HUDEP-2 (cell line): ENCODE data around the gene DDX20.

Experiments used
- DNase-seq, 76 experiments: peaks; one replicate each; lab custom pipeline; 2025; ENCODE audit not compliant: unreplicated experiment in 76 of 76; lab: John Stamatoyannopoulos, UW

Gene DDX20

GRCh38 chr1:111755331-111756123, at the start of gene DDX20:
Gene DDX20, plus strand, starts transcription at chr1:111755901. Its CDS starts 24 bp downstream, at chr1:111755925.
- peak in 74 of 76 experiments; percentile 41 to 96 (median 88) for DNase-seq

DNA sequence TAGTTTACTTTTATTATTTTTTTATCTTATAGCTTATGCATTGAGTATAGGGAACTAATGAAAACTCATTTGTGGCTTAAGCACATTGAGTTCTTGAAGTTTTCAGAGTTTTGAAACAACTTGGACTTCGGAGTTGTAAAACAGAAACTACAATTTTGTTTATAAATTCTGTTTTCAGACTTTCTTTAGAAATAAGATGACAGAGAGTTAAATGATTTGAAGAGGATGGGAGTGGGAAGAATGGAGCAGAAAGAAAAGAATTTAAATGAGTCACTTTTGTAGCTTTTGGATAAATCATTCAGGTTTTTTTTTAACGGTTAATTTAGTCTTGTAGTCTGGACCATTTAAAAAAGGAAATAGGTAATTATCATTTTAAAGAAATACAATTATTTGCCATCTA, 48.8 kb upstream of the DDX20 start:
- no peak for DNase-seq

DNA sequence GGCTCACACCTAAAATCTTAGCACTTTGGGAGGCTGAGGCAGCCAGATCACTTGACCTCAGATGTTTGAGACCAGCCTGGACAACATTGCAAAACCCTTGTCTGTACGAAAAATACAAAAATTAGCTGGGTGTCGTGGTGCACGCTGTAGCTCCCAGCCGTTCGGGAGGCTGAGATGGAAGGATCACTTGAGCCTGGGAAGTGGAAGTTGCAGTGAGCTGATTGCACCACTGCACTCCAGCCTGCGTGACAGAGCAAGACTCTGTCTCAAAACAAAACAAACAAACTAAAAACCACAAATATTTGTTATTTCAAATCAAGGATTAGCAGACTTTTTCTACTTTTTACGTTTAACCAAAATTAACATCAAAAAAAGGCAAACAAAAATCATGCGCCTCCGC, 47.8 kb upstream of the DDX20 start:
- no peak for DNase-seq

DNA sequence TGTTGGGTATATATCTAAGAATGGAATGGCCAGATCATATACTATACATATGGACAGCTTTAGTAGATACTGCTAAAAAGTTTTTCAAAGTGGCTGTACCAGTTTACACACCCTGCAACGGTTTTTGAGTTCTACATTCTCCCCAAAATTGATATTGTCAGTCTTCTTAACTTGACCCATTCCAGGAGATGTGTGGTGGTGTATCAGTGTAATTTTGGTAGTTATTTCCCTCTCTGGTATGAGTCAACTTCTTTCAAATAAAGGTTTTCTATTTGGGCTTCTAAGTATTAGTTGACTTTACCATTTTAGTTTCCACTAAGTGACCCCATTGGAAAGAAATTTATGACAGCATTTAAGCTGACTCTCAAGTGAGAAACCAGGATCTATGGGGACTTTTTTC, 45.7 kb upstream of the DDX20 start:
- no peak for DNase-seq

GRCh38 chr1:111716333-111716732, 39.4 kb upstream of the DDX20 start:
- no peak for DNase-seq

DNA sequence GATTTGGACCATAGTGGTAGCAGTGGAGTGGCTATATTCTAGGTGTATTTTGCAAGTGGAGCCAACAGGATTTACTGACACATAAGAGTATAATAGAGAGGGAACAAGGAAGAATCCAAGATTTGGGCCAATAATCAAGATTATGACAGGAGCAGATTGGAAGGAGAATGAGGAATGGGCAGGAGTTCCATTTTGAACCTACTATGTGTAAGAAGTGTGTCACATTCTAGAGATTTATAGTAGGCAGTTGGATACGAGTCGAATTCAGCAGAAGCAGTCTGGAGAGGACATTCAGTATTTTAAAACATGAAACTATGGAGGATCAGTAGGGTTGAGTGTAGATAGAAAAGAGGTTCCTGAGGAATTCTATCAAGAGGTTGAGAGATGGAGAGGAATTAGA, 38.3 kb upstream of the DDX20 start:
- DNase-seq = no peak

- no peak for DNase-seq
These were observed 36.6 kb upstream of the DDX20 start for GRCh38 chr1:111719135-111719534.

GRCh38 chr1:111719674-111720132, 36.0 kb upstream of the DDX20 start:
- DNase-seq = no peak

- DNase-seq = no peak
These were observed 35.3 kb upstream of the DDX20 start for GRCh38 chr1:111720274-111720976.

- peak in 1 of 76 experiments; percentile 10 for DNase-seq
These were observed 34.5 kb upstream of the DDX20 start for GRCh38 chr1:111720977-111721786.

DNA sequence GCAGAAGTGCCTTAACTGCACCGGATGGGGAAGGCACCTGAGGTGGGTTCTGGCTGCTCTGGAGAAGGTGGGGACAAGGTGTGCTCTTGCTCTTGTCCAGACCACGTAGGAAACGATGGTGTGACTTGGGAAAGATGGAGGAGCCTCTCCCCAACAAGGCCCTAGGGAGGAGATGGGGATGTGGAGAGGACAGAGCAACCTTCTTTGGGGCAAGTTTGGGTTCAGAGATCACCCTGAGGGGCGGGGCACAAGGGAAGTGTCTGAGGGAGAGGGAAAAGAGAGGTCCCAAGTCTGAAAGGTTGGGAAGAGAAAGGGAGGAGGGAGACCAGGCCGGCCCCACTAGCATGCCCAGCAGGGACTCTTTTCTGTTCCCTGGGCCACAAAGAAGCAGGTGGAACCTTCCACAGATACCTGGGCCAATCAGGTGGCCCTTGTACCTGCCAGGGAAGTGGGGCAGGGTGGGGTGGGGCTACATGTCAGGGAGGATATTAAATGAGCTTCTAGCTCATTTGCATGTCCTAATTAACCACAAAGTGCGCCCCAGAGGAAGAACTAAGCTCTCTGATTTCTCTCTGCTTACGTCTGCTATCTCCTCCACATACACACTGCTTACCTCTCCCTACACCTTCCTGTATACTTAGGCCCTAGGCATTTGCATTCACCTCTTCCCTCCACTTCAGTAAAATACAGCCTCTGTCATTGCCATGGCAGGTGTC, 32.5 kb upstream of the DDX20 start:
- DNase-seq = no peak

DNA sequence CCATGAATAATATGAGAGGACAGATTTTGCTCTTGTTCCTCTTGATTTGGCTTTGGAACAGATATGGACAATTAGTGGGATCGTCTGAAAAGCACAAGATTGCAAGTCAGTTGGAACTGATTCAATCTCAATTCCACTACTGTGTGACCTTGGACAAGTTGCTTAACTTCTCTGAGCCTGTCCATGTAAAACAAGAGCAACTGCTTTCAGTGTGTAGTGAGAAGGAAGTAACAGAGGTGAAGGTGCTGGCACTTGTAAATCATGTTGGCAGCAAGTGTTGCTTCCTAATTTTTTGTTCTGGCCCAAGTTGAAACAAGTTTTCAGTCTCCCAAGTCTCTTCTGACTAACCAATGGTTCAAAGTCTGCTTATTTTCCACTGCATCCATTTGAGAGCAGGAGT, 31.8 kb upstream of the DDX20 start:
- no peak for DNase-seq

DNA sequence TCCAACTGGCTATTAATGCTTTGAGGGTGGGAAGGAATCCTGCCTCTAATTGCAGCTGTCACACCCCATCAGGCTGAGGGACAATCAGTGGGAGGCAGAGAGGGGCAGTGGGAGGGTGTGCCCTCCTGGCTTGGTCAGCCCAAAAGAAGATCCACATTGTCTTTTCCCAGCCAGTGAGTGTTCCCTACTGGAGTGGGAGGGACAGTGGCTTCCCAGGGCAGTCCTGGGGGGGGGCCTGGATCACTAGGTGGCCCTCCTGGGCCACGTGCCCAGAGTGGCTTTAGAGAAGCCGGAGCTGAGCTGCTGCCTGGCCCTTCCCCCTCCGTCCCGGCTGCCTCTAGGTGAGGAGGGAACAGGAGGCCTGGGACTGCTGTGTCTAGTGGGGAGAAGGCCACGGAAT, 30.5 kb upstream of the DDX20 start:
- no peak for DNase-seq

GRCh38 chr1:111727056-111727455, 28.6 kb upstream of the DDX20 start:
- no peak for DNase-seq

DNA sequence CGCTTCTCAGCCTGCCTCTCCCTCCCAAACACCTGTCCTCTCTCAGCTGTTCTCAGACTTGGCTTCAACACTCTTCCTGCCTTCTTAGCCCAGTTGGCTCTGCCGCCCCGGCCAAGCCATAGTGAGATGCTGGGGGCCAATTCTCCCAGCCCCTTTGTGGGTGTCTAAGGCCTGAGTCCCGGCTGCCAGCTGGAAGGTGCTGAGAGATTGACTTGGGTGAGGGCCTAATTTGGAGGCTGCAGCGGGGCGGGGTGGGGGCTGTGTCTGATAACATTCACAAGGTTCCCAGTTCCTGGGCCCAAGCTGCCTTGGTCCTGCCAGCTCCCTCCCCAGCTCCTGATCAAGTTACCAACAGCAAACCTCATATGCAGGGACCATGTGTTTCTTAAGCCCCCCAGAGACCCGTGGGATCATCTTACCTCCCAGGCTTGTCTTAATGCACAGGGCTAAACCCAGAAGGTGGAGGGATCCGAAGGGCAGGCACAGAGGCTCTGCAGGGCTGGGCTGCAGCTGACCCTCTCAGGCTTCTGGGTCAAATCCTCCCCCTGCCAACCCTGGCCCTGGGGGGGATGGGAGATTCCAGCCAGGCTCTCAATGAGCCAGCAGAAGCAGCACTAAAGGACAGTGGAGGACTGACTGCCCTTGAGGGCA, 26.3 kb upstream of the DDX20 start:
- no peak for DNase-seq

DNA sequence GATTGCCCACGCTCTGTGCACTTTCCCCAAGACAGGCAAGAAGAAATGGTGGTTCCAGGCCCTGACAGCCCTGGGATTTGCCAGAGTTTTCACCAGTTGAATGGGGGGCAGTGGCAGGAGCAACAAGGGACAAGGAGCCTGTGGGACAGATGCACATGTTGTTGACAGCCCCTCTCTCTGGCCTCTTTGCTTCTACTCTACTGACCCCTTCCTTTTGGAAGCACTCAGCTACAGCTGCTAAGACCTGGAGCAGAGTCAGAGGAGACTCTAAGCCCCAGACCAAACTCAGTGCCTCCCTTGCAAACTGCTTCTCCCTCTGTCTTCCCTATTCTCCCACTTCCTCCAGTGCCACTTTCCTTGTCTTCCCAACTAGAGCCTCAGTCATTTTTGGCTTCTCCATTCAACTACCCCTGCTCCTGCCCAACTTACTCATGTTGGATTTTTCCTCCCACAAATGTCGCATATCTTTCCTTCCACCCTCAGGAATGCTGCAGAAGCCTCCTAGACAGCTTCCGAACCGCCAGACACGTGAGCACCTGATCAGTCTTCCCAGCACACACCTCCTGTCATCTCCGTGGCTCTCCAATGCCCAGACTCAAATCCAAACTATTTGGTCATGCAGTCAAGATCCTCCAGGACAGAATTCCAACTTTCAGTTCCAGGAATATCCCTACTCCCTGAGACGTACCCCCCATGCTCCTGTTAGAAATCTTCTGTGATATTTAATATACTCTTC, 25.6 kb upstream of the DDX20 start:
- no peak for DNase-seq

DNA sequence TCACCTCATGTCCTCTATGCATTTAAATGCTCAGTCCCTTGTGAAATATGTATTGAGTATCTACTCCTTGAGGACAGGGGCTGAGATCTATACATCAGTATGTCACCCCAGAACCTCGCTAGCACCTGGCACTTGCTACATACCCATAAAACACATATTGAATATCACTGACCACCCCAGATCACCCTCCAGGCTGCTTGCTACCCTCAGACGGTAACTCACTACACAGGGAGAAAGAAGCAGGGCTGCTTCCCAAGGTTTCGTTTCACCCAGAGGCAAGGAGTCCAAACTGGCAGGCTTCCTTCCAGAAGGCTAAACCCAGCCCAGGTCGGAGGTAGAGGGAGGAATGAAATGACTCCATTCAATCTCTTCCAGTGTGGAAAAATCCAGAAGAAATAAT, 25.0 kb upstream of the DDX20 start:
- DNase-seq = no peak

DNA sequence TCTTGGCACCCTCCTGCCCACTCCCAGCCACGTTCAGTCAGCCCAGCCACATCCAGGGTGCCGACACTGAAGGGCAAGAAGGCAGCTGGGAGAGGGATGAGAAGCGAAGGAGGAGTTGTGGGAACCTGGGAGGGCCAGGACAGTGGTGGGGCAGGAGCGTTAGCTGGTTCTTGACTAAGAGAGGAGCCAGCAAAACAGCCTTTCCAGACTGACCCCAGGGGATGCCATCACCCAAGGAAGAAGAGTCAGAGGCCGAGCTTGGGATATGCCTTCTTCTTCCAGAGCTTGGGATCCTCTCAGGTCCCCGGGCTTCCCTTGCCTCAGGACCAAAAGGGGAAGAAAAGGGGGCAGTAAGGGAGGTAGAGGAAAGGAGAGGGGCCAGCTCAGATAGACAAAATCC, 23.7 kb upstream of the DDX20 start:
- DNase-seq = no peak

GRCh38 chr1:111732718-111733117, 23.0 kb upstream of the DDX20 start:
- no peak for DNase-seq
